ENCODE measurements around the gene IL4I1. TPM values are rescaled to one million over a fixed set of nuclear protein-coding genes. Genes with fewer than 3 reads are reported as not detected.

Gene IL4I1
- total RNA-seq, 1 donor, result 0.81 TPM

GRCh38 chr19:49855676-49856573 is 40.8 kb downstream of the IL4I1 start:
- DNase-seq (ENCODE audit: low read depth in 2 of 3, low spot score in 2 of 3), result no peak

GRCh38 chr19:49855277-49855675 is 41.4 kb downstream of the IL4I1 start:
- DNase-seq (ENCODE audit: low read depth in 2 of 3, low spot score in 2 of 3), result no peak

DNA sequence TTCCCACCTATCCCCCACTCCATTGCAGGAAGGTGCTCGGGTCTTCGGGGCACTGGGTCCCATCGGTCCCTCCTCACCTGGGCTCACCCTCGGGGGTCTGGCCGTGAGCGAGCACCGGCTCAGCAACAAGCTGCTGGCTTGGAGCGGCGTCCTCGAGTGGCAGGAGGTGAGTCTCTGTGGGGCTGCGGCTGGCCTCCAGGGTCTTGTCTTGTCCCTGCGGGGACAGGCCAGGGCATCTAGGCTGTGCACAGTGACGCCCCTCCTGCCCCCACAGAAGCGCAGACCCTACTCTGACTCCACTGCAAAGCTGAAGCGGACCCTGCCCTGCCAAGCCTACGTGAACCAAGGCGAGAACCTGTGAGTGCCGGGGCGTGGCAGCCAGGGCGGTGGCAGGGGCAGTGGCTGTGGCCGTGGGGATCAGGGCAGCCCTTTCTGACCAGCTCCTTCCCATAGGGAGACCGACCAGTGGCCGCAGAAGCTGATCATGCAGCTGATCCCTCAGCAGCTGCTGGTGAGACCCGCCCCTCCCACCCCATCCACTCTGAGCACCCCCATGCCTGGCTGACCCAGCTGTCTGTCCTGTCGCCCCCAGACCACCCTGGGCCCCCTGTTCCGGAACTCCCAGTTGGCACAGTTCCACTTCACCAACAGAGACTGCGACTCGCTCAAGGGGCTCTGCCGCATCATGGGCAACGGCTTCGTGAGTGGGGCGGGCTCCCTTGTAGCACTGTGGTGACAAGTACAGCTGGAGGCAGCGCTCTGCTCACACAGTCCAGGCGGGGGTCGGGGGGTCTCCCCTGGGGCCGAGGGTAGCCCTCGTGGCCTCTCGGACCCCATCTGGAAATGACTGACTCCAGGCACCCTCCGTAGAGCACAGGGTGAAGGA is 42.1 kb downstream of the IL4I1 start:
- DNase-seq (ENCODE audit: low read depth in 2 of 3, low spot score in 2 of 3), result no peak

GRCh38 chr19:49853852-49854377 is 42.8 kb downstream of the IL4I1 start:
- DNase-seq (ENCODE audit: low read depth in 2 of 3, low spot score in 2 of 3), result no peak

- DNase-seq (ENCODE audit: low read depth in 2 of 3, low spot score in 2 of 3), result no peak
Measured at GRCh38 chr19:49852631-49853126, 44.0 kb downstream of the IL4I1 start.

GRCh38 chr19:49851456-49852259 is 45.0 kb downstream of the IL4I1 start:
- peak in 1 of 3 donors; percentile 29 for DNase-seq (ENCODE audit: low read depth in 2 of 3, low spot score in 2 of 3)

- DNase-seq (ENCODE audit: low read depth in 2 of 3, low spot score in 2 of 3), result peak; percentile 77 to 94 (median 90)
Measured at GRCh38 chr19:49850487-49851342, 46.0 kb downstream of the IL4I1 start, which contains the start of gene PTOV1. Gene PTOV1, plus strand, starts transcription at chr19:49851159.

DNA sequence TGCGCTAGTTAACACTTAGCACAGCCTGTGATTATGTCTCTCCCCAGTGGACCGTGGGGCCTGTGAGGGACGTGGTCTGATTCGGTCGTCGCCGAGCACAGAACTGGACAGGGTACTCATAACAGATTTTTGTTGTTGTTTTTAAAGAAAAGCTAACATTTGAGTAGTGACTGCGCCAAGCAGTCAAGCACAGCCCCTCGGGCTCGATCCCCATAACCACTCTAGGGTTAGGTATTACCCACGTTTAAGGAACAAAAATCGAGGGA is 46.5 kb downstream of the IL4I1 start:
- no peak for DNase-seq (ENCODE audit: low read depth in 2 of 3, low spot score in 2 of 3)

GRCh38 chr19:49849433-49850220 is 47.1 kb downstream of the IL4I1 start:
- no peak for DNase-seq (ENCODE audit: low read depth in 2 of 3, low spot score in 2 of 3)

GRCh38 chr19:49848938-49849337 is 47.7 kb downstream of the IL4I1 start:
- no peak for DNase-seq (ENCODE audit: low read depth in 2 of 3, low spot score in 2 of 3)

DNA sequence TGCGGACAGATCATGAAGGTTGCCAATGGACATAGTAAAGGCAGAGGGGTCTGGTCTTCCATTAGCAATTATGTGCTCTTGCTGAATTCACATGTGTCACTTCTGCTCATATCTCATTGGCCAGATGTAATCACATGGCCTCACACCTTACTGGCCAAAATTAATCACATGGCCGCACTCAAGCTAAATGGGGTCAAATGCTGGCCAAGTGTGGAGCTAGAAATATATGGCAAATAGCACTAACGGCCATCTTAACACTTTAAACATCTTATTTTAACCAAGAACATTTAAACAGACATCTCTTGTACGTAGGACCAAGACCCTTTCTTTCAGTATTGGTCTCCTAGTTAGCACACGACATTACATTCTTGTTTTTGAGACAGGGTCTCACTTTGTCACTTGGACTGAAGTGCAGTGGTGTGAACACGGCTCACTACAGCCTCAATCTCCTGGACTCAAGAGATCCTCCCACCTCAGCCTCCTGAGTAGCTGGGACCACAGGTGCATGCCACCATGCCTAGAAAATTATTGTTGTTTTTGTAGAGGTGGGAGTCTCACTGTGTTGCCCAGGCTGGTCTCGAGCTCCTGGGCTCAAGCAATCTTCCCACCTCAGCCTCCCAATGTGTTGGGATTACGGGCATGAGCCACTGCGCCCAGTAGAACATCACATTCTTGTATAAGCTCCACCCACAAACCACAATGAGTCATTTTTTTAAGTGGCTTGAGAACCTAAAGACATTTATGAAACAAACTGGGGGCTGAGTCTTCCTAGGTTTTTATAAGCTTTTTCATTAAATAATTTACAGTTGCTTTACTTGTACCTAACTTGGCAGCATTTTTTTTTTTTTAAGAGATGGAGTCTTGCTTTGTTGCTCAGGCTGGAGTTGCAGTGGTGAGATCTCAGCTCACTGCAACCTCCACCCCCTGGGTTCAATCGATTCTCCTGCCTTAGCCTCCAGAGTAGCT is 48.7 kb downstream of the IL4I1 start:
- DNase-seq (ENCODE audit: low read depth in 2 of 3, low spot score in 2 of 3), result peak in 2 of 3 donors; percentile 68 to 76

GRCh38 chr19:49846408-49846807 is 50.3 kb downstream of the IL4I1 start:
- DNase-seq (ENCODE audit: low read depth in 2 of 3, low spot score in 2 of 3), result no peak

- no peak for DNase-seq (ENCODE audit: low read depth in 2 of 3, low spot score in 2 of 3)
Measured at GRCh38 chr19:49845414-49845813, 51.3 kb downstream of the IL4I1 start.

- DNase-seq (ENCODE audit: low read depth in 2 of 3, low spot score in 2 of 3), result no peak
Measured at GRCh38 chr19:49844138-49845095, 52.3 kb downstream of the IL4I1 start.

DNA sequence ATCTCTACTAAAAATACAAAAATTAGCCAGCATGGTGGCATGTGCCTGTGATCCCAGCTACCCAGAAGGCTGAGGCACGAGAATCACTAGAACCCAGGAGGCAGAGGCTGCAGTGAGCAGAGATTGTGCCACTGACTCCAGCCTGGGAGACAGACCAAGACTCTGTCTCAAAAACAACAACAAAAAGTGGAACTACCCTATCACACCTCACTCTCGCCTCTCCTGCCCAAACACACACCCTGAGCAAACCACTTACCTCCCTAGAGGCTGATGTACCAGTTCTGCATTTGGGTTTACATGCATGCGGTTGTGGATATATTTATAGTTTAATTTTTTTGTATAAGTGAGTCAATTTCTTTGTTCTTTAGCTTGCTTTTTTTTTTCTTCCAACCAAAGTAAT is 53.4 kb downstream of the IL4I1 start:
- no peak for DNase-seq (ENCODE audit: low read depth in 2 of 3, low spot score in 2 of 3)

DNA sequence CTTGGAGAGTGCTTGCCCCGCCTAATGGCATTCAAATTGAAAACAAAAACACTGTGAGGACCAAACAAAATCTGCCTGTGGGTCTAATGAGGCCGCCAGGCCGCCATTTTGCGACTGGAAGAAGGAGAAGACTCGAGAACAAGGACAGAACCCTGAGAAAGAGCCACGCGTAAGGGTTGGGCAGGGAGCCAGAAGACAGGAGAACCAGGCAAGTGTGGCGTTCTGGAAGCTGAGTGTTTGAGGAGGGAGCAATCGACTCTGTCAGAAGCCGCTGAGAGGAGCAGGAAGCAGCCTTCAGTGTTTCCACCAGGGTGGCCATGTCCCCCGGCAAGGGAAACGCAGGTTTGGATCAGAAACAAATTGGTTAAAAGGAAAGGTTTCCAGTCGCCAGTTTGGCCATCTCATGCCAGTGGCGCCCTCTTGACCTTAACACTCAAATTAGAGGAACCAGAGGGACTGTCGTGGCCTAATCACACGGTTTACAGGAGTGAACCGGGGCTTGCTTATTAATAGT is 55.9 kb downstream of the IL4I1 start:
- no peak for DNase-seq (ENCODE audit: low read depth in 2 of 3, low spot score in 2 of 3)
